GM12801 (cell line): Measurements from ENCODE around the gene HDAC4.

Experiments used
- CTCF ChIP-seq: IDR thresholded peaks from one replicate; pipeline ENCODE4 v1.5.1; 2011; ENCODE audit warnings: control low read depth; ENCODE audit not compliant: insufficient read length; ENCODE audit errors: extremely low read depth

HDAC4 gene

GRCh38 chr2:239407112-239407511 lies 6.3 kb upstream of the HDAC4 start:
- no peak for TF ChIP-seq CTCF

GRCh38 chr2:239406316-239406995 lies 5.6 kb upstream of the HDAC4 start:
- TF ChIP-seq CTCF = no peak

- TF ChIP-seq CTCF = no peak
Observed at GRCh38 chr2:239405071-239405470, 4.3 kb upstream of the HDAC4 start.

- no peak for TF ChIP-seq CTCF
Observed at GRCh38 chr2:239402666-239403065, 1.8 kb upstream of the HDAC4 start.

- no peak for TF ChIP-seq CTCF
Observed at GRCh38 chr2:239401881-239402233, 1.0 kb upstream of the HDAC4 start.

- TF ChIP-seq CTCF = no peak
Observed at GRCh38 chr2:239401067-239401880, 454 bp upstream of the HDAC4 start.

GRCh38 chr2:239399921-239400595 lies 762 bp downstream of the HDAC4 start:
- no peak for TF ChIP-seq CTCF
